Pancreas (tissue), 10 donors: ENCODE results near the gene ZNF12. TPM values are rescaled to one million over a fixed set of nuclear protein-coding genes. Genes with fewer than 3 reads are reported as not detected.
A peak's percentile ranks its signal among the peaks of the same experiment; 100 is the strongest.
"Not testable (repeated sequence)": the region's sequence is repeated elsewhere in the genome, so short reads cannot be mapped to it uniquely, and the experiment has no call there.

Experiments used
- ATAC-seq, 4 donors: fragments of 200-7000 bp; cut with Tn5 transposase; one replicate each; pipeline versions ENCODE4 v1.8.0 to v1.9.1; 2020; ENCODE audit warnings: mild to moderate bottlenecking in 4 of 4, moderate library complexity in 4 of 4
- DNase-seq, 6 donors: peaks; one replicate each; pipeline ENCODE4 v3.0.0-alpha.2; 2020
- FAIRE-seq: peaks from 2 replicates; lab custom pipeline; 2012; peaks lifted over from hg19 to GRCh38; lab: Jason Lieb, UNC
- H3K27ac ChIP-seq, 4 donors: fragments of 200-600 bp; sonication (generic); 1 replicate in 3 of 4; 2 replicates in 1 of 4; pipeline versions ENCODE4 v1.5.0 to v1.8.0; 2020
- H3K27me3 ChIP-seq, 4 donors: fragments of 200-600 bp; one replicate each; pipeline ENCODE4 v1.8.0; 2021
- H3K36me3 ChIP-seq, 3 donors: fragments of 200-600 bp; sonication (generic) in 1 of 3; one replicate each; pipeline versions ENCODE4 v1.5.0 to v1.8.0; 2020 to 2021
- H3K4me1 ChIP-seq, 3 donors: fragments of 200-600 bp; one replicate each; pipeline ENCODE4 v1.8.0; 2021
- H3K4me3 ChIP-seq, 4 donors: fragments of 200-600 bp; sonication (generic) in 2 of 4; one replicate each; pipeline versions ENCODE4 v1.5.0 to v1.8.0; 2020 to 2021
- H3K9me3 ChIP-seq, 4 donors: fragments of 200-600 bp; one replicate each; pipeline ENCODE4 v1.8.0; 2021
- WGBS, 2 donors: extraction: QIAGEN DNeasy Blood & Tissue Kit; methylation state at CpG; one replicate each; pipeline ENCODE4 v1.1.7; 2013; 5-methylcytosine and 5-hydroxymethylcytosine counted together
- intact Hi-C, 3 donors: fragments of 100-400 bp; cut with DNase I; formaldehyde crosslinking; loops; one replicate each; pipeline versions ENCODE4 v1.11.1 to v1.14.2; 2022
- polyA plus RNA-seq, 2 donors: library from polyadenylated mRNA; stranded (reverse); fragments of 200-250 nt; gene quantifications; one replicate each; pipeline ENCODE4 v1.2.3, GENCODE V29; 2013
- total RNA-seq, 6 donors: library from RNA; stranded (reverse); fragmentation: NEBNext Ultra II Directional in 4 of 6; extraction: Animal tissue kit (Norgen Biotek cat#: 25700) in 4 of 6; gene quantifications; one replicate each; pipeline versions ENCODE4 v1.2.1 to v1.2.4, GENCODE V29; 2021 to 2023
- TF ChIP-seq, protein P1 (sequence below), 4 donors: fragments of 200-600 bp; sonication (generic) in 3 of 4; IDR thresholded peaks; one replicate each; pipeline versions ENCODE4 v1.5.0 to v1.8.0; 2021; ENCODE audit warnings: antibody characterized with exemption in 4 of 4
- donor health status: healthy with polysubstance abuse.
- donor health status: DM: no; HTN: no; CAD: no; lungs with moderate emphysema.
- donor health status: DM: no; HTN: no; CAD: no.
- donor health status: control.
- donor health status: control.
- donor health status: Bipolar disorder and iron deficiency.
- donor health status: DM: yes; HTN: yes; CAD: no.
- donor health status: DM: no; HTN: no; CAD: no.
- donor health status: DM: no; HTN: no; CAD: no.
- donor health status: DM: yes; HTN: yes; CAD: no.

The ZNF12 gene
- total and polyA plus RNA-seq, 8 donors: 5.9 to 15.3 (median 9.1) TPM

DNA sequence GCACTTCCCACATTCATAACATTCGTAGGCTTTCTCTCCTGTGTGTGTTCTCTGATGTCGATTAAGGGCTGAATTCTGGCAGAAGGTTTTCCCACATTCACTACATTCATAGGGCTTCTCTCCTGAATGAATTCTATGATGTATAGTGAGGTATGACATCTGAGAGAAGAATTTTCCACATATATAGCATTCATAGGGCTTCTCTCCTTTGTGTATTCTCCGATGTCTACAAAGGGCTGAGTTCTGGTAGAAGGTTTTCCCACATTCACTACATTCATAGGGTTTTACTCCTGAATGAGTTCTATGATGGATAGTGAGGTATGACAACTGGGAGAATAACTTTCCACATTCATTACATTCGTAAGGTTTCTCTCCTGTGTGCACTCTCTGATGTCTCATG is 15.6 kb downstream of the ZNF12 start:
- FAIRE-seq: no peak
- Histone ChIP-seq H3K36me3 (peaks cover 53 to 90% (median 57%) of the 10 kb centered on the region in 3 donors), H3K9me3 (peaks cover 0 to 31% (median 12%) of the 10 kb centered on the region in 4 donors), H3K27ac (no peak overlapping the region), H3K4me1 (no peaks in the 10 kb centered on the region), H3K27me3 (no peaks in the 10 kb centered on the region), H3K4me3 (no peak overlapping the region)
- DNase-seq: no peak
- ATAC-seq: no peak
- intact Hi-C loops: no loop called here
- WGBS, 2 donors: 97 to 98% methylated on average over 4 of the region's 4 CpGs
- TF ChIP-seq, protein P1, sequence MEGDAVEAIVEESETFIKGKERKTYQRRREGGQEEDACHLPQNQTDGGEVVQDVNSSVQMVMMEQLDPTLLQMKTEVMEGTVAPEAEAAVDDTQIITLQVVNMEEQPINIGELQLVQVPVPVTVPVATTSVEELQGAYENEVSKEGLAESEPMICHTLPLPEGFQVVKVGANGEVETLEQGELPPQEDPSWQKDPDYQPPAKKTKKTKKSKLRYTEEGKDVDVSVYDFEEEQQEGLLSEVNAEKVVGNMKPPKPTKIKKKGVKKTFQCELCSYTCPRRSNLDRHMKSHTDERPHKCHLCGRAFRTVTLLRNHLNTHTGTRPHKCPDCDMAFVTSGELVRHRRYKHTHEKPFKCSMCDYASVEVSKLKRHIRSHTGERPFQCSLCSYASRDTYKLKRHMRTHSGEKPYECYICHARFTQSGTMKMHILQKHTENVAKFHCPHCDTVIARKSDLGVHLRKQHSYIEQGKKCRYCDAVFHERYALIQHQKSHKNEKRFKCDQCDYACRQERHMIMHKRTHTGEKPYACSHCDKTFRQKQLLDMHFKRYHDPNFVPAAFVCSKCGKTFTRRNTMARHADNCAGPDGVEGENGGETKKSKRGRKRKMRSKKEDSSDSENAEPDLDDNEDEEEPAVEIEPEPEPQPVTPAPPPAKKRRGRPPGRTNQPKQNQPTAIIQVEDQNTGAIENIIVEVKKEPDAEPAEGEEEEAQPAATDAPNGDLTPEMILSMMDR (IDR thresholded peaks at IDR 0.05): no peak

DNA sequence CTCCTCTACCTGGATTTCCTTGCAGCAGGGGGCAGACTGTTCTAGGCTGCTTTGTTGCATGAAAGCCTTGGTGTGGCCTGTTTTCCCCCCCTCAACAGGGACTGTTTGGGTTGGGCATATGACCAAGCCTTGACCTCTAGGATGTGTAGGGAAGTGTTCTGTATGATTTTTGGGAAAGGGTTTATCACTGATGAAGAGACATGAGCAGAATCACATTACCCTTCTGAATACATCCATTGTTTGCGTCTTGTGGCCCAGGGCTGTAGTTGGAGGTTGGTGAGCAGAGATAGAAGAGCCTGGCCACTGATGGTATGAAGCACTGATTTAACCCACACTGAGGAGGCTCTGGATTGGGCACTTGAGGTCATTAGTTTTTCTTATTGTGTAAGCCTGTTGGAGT is 26.6 kb downstream of the ZNF12 start:
- intact Hi-C loops: no loop called here
- no peaks in the 10 kb centered on the region for H3K36me3 ChIP-seq
- no peaks in the 10 kb centered on the region for H3K4me1 ChIP-seq
- WGBS, 2 donors: 95 to 100% methylated on average over 1 of the region's 1 CpG
- no peak for DNase-seq
- no peak overlapping the region for H3K27ac ChIP-seq
- TF ChIP-seq, protein P1 (IDR thresholded peaks at IDR 0.05): no peak
- no peaks in the 10 kb centered on the region for H3K27me3 ChIP-seq
- no peak overlapping the region for H3K4me3 ChIP-seq
- no peak for FAIRE-seq
- no peaks in the 10 kb centered on the region for H3K9me3 ChIP-seq
- no peak for ATAC-seq

DNA sequence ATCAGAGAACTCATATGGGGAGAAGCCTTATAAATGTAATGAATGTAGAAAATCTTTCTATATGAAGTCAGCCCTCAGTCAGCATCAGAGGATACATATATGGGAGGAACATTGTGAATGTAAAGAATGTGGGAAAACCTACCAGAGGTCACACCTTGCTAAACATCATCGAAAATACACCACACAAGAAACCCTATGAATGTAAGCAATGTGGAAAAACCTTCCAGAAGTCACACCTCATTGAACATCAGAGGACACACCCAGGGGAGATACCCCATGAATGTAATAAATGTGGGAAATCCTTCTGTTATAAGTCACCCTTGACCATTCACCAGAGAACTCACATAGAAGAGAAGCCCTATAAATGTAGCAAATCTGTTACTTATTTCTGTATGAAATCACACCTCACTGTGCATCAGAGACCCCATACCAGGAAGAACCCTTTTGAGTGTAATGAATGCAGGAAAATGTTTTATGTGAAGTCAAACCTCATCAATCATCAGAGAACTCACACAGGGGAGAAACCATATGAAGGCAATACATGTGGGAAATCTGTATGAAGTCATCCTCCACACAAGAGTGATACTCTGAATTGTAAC is 30.8 kb downstream of the ZNF12 start:
- intact Hi-C loops: no loop called here
- ATAC-seq (no peak), FAIRE-seq (no peak), DNase-seq (no peak)
- Histone ChIP-seq H3K4me3 (no peak overlapping the region), H3K27ac (no peak overlapping the region), H3K4me1 (no peaks in the 10 kb centered on the region), H3K36me3 (no peaks in the 10 kb centered on the region), H3K9me3 (no peaks in the 10 kb centered on the region), H3K27me3 (no peaks in the 10 kb centered on the region)
- WGBS, 2 donors: 89% methylated on average over 1 of the region's 1 CpG
- TF ChIP-seq, protein P1 (IDR thresholded peaks at IDR 0.05): no peak

DNA sequence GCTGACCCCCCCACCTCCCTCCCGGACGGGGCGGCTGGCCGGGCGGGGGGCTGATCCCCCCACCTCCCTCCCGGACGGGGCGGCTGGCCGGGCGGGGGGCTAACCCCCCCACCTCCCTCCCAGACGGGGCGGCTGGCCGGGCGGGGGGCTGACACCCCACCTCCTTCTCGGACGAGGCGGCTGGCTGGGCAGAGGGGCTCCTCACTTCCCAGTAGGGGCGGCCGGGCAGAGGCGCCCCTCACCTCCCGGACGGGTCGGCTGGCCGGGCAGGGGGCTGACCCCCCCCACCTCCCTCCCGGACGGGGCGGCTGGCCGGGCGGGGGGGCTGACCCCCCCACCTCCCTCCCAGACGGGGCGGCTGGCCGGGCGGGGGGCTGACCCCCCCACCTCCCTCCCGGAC is 35.9 kb downstream of the ZNF12 start:
- H3K4me3 ChIP-seq, H3K9me3 ChIP-seq, DNase-seq, H3K36me3 ChIP-seq, ATAC-seq, H3K27me3 ChIP-seq, H3K4me1 ChIP-seq, H3K27ac ChIP-seq, intact Hi-C loops, FAIRE-seq: not testable (repeated sequence)
- 90 to 96% methylated on average over 9 to 25 of the region's 34 CpGs for WGBS, 2 donors

DNA sequence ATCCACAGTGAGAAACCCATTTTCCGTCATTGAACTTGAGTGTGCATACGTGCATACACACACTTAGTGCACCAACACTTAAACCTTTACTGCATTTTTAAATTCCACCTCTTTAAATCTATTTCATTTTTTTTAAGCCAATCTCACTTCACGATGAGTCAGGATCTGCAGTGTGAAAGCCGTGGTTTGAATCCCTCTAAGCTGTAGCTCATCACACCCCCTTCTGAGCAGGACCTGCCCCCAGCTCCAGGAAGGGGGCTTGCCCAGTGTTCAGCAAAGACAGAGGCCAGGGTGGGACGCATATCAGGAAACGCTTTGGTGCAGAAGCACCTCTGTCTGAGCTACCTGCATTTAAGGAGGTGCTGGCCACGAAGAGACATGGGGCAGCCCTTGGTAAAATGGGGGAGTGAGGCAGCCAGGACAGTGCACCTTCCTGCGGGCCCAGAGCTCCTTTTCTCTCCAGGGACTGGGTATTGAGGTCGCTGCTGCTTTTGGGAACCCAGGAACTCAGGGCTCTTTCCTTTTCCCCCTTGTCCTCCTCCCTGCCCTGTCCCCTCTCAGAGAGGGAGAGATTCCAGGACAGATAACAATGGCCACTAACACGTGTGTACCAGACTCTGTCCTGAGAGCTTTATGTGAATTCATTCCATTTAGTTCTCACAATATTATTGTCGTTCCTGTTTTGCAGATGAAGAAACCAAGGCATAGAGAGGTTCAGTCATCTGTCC is 48.0 kb downstream of the ZNF12 start:
- Histone ChIP-seq H3K27me3 (no peaks in the 10 kb centered on the region), H3K9me3 (no peaks in the 10 kb centered on the region), H3K4me1 (no peaks in the 10 kb centered on the region), H3K4me3 (no peak overlapping the region), H3K36me3 (peaks cover 0 to 11% (median 4%) of the 10 kb centered on the region in 3 donors), H3K27ac (no peak overlapping the region)
- TF ChIP-seq, protein P1 (IDR thresholded peaks at IDR 0.05): no peak
- ATAC-seq (peak in 1 of 4 donors; percentile 25), FAIRE-seq (no peak), DNase-seq (no peak)
- WGBS, 2 donors: 25% methylated on average over 11 of the region's 11 CpGs
- intact Hi-C loops: no loop called here
